Measurements from ENCODE around the gene BMI1.
A peak's percentile ranks its signal among the peaks of the same experiment; 100 is the strongest.

The BMI1 gene

DNA sequence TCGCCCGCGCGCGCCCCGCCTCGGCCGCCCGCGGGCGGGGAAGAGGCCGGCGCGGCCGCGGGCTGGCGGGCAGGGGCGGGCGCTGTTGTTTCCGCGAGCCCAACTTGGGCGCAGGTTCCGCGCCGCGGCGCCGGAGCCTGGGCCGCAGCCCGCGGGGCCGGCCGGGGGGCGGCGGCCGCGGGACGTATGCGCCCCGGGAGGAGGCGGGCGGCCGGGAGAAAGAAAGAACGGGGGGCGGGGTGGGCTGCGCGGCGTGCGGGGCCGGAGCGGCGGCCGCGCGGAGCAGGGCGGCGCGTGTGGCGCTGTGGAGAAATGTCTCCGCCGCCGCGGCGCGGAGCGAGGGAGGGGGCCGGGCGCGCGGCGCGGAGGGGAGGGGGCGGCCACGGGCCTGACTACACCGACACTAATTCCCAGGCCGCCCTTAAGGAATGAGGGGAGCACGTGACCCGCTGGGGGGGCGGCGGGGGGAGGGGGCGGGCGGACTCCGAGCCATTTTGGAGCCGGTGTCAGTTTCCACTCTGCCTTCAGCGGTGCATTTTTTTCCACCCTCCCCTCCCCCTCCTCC lies at the start of gene BMI1:
Gene BMI1 (plus strand): TSS at position 509 of the 565 bp plus-strand sequence. CDS start 5,351 bp downstream, outside the sequence.
- TF ChIP-seq, protein P1, sequence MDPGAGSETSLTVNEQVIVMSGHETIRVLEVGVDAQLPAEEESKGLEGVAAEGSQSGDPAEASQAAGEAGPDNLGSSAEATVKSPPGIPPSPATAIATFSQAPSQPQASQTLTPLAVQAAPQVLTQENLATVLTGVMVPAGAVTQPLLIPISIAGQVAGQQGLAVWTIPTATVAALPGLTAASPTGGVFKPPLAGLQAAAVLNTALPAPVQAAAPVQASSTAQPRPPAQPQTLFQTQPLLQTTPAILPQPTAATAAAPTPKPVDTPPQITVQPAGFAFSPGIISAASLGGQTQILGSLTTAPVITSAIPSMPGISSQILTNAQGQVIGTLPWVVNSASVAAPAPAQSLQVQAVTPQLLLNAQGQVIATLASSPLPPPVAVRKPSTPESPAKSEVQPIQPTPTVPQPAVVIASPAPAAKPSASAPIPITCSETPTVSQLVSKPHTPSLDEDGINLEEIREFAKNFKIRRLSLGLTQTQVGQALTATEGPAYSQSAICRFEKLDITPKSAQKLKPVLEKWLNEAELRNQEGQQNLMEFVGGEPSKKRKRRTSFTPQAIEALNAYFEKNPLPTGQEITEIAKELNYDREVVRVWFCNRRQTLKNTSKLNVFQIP (CRISPR knock-in tag; IDR thresholded peaks at IDR 0.05; ENCODE audit: borderline replicate concordance, low read depth), result no peak
- TF ChIP-seq RARB (CRISPR knock-in tag; IDR thresholded peaks at IDR 0.05), result no peak
- TF ChIP-seq GLIS3 (CRISPR knock-in tag; IDR thresholded peaks at IDR 0.05), result no peak
- no peak for TF ChIP-seq TCF4 (CRISPR knock-in tag; IDR thresholded peaks at IDR 0.05; ENCODE audit: borderline replicate concordance)
- TF ChIP-seq ISL1 (CRISPR knock-in tag; IDR thresholded peaks at IDR 0.05), result no peak
- TF ChIP-seq, protein P2, sequence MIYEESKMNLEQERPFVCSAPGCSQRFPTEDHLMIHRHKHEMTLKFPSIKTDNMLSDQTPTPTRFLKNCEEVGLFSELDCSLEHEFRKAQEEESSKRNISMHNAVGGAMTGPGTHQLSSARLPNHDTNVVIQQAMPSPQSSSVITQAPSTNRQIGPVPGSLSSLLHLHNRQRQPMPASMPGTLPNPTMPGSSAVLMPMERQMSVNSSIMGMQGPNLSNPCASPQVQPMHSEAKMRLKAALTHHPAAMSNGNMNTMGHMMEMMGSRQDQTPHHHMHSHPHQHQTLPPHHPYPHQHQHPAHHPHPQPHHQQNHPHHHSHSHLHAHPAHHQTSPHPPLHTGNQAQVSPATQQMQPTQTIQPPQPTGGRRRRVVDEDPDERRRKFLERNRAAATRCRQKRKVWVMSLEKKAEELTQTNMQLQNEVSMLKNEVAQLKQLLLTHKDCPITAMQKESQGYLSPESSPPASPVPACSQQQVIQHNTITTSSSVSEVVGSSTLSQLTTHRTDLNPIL (CRISPR knock-in tag; IDR thresholded peaks at IDR 0.05; ENCODE audit: low read depth), result no peak
- TF ChIP-seq, protein P3, sequence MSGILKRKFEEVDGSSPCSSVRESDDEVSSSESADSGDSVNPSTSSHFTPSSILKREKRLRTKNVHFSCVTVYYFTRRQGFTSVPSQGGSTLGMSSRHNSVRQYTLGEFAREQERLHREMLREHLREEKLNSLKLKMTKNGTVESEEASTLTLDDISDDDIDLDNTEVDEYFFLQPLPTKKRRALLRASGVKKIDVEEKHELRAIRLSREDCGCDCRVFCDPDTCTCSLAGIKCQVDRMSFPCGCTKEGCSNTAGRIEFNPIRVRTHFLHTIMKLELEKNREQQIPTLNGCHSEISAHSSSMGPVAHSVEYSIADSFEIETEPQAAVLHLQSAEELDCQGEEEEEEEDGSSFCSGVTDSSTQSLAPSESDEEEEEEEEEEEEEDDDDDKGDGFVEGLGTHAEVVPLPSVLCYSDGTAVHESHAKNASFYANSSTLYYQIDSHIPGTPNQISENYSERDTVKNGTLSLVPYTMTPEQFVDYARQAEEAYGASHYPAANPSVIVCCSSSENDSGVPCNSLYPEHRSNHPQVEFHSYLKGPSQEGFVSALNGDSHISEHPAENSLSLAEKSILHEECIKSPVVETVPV (CRISPR knock-in tag; IDR thresholded peaks at IDR 0.05), result no peak
- TF ChIP-seq, protein P4, sequence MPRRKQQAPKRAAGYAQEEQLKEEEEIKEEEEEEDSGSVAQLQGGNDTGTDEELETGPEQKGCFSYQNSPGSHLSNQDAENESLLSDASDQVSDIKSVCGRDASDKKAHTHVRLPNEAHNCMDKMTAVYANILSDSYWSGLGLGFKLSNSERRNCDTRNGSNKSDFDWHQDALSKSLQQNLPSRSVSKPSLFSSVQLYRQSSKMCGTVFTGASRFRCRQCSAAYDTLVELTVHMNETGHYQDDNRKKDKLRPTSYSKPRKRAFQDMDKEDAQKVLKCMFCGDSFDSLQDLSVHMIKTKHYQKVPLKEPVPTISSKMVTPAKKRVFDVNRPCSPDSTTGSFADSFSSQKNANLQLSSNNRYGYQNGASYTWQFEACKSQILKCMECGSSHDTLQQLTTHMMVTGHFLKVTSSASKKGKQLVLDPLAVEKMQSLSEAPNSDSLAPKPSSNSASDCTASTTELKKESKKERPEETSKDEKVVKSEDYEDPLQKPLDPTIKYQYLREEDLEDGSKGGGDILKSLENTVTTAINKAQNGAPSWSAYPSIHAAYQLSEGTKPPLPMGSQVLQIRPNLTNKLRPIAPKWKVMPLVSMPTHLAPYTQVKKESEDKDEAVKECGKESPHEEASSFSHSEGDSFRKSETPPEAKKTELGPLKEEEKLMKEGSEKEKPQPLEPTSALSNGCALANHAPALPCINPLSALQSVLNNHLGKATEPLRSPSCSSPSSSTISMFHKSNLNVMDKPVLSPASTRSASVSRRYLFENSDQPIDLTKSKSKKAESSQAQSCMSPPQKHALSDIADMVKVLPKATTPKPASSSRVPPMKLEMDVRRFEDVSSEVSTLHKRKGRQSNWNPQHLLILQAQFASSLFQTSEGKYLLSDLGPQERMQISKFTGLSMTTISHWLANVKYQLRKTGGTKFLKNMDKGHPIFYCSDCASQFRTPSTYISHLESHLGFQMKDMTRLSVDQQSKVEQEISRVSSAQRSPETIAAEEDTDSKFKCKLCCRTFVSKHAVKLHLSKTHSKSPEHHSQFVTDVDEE (CRISPR knock-in tag; IDR thresholded peaks at IDR 0.05), result no peak
- no peak for TF ChIP-seq BACH2 (CRISPR knock-in tag; IDR thresholded peaks at IDR 0.05; ENCODE audit: borderline replicate concordance)
- TF ChIP-seq OSR1 (CRISPR knock-in tag; IDR thresholded peaks at IDR 0.05), result no peak
- no peak for TF ChIP-seq ZNF8 (CRISPR knock-in tag; IDR thresholded peaks at IDR 0.05)
- TF ChIP-seq, protein P5, sequence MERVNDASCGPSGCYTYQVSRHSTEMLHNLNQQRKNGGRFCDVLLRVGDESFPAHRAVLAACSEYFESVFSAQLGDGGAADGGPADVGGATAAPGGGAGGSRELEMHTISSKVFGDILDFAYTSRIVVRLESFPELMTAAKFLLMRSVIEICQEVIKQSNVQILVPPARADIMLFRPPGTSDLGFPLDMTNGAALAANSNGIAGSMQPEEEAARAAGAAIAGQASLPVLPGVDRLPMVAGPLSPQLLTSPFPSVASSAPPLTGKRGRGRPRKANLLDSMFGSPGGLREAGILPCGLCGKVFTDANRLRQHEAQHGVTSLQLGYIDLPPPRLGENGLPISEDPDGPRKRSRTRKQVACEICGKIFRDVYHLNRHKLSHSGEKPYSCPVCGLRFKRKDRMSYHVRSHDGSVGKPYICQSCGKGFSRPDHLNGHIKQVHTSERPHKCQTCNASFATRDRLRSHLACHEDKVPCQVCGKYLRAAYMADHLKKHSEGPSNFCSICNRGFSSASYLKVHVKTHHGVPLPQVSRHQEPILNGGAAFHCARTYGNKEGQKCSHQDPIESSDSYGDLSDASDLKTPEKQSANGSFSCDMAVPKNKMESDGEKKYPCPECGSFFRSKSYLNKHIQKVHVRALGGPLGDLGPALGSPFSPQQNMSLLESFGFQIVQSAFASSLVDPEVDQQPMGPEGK (CRISPR knock-in tag; IDR thresholded peaks at IDR 0.05; ENCODE audit: borderline replicate concordance), result no peak
- no peak for TF ChIP-seq ARNTL (CRISPR knock-in tag; IDR thresholded peaks at IDR 0.05; ENCODE audit: borderline replicate concordance, low read depth)
- ATAC-seq, result peak; percentile 42

DNA sequence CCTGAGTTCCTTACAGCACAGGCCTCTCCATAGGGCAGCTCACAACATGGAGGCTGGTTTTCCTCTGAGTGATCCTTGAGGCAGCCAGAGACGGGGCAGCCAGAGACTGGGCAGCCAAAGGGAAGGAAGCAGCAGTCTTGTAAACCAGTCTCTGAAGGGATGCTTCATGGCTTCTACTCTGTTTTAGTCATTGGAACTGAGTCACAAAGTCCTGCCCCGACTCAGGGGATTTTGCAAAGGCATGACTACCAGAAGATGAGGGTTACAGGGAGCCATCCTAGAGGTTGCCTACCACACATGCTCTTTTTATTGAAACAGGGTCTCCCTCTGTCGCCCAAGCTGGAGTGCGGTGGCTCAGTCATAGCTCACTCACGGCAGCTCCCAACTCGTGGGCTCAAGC lies 49.1 kb upstream of the BMI1 start:
- no peak for ATAC-seq
- TF ChIP-seq ESRRG (CRISPR knock-in tag; IDR thresholded peaks at IDR 0.05) (no peak), BACH2 (CRISPR knock-in tag; IDR thresholded peaks at IDR 0.05; ENCODE audit: borderline replicate concordance) (no peak), GLIS3 (CRISPR knock-in tag; IDR thresholded peaks at IDR 0.05) (no peak), ZNF565 (CRISPR knock-in tag; conservative IDR thresholded peaks at IDR 0.05; ENCODE audit: low read depth) (no peak), TOX (CRISPR knock-in tag; IDR thresholded peaks at IDR 0.05; ENCODE audit: borderline replicate concordance) (no peak), ZNF8 (CRISPR knock-in tag; IDR thresholded peaks at IDR 0.05) (no peak), ZFP3 (CRISPR knock-in tag; IDR thresholded peaks at IDR 0.05) (no peak), TCF4 (CRISPR knock-in tag; IDR thresholded peaks at IDR 0.05; ENCODE audit: borderline replicate concordance) (no peak), SNAI2 (CRISPR knock-in tag; IDR thresholded peaks at IDR 0.05) (no peak)
- TF ChIP-seq, protein P2 (CRISPR knock-in tag; IDR thresholded peaks at IDR 0.05; ENCODE audit: low read depth), result no peak
- TF ChIP-seq, protein P5 (CRISPR knock-in tag; IDR thresholded peaks at IDR 0.05; ENCODE audit: borderline replicate concordance), result no peak
